GM12878 (cell line): ENCODE results near the gene MYO1E. TPM values are rescaled to one million over a fixed set of nuclear protein-coding genes. Genes with fewer than 3 reads are reported as not detected.

Source experiments
- ATAC-seq: fragments of 200-7000 bp; cut with Tn5 transposase; 3 replicates; pipeline ENCODE4 v1.9.1; 2020; ENCODE audit warnings: mild to moderate bottlenecking, moderate library complexity
- BruUV-seq: library from RNA; stranded (reverse); fragments of 400-500 nt; replicated peaks from 2 replicates; lab custom pipeline; 2021; lab: Mats Ljungman, UMichigan
- CTCF ChIA-PET: fragments of 300-600 bp; sonication (Branson Sonifier 250); formaldehyde crosslinking; extraction: SDS; loops from one replicate; lab custom pipeline; 2021; ENCODE audit warnings: inconsistent platforms; lab: Yijun Ruan, JAX
- POLR2A ChIA-PET: fragments of 350-600 bp; formaldehyde crosslinking; extraction: SDS; loops from one replicate; lab custom pipeline; 2021; ENCODE audit warnings: inconsistent platforms; lab: Charles Lee
- RAD21 ChIA-PET: fragments of 300-600 bp; sonication (Branson Sonifier 250); formaldehyde crosslinking; loops from one replicate; lab custom pipeline; 2023; ENCODE audit warnings: antibody characterized with exemption; ENCODE audit not compliant: unreplicated experiment; lab: Charles Lee
- SMC1A ChIA-PET: fragments of 300-600 bp; sonication (Branson Sonifier 250); formaldehyde crosslinking; loops from one replicate; lab custom pipeline; 2023; ENCODE audit not compliant: unreplicated experiment, uncharacterized antibody; lab: Charles Lee
- DNase-seq: peaks from one replicate; pipeline ENCODE4 v3.0.0-alpha.2; 2011; ENCODE audit warnings: low read depth, low spot score
- FAIRE-seq: peaks from 3 replicates; lab custom pipeline; 2011; peaks lifted over from hg19 to GRCh38; lab: Jason Lieb, UNC
- H2AFZ ChIP-seq: 2 replicates; pipeline ENCODE4 v1.6.0; 2011; ENCODE audit warnings: low read depth, low read length, control low read depth; ENCODE audit not compliant: control insufficient read depth
- H3K27ac ChIP-seq: 2 replicates; pipeline ENCODE4 v1.5.1; 2011; ENCODE audit warnings: control low read depth; ENCODE audit not compliant: control insufficient read depth, insufficient read depth
- H3K27me3 ChIP-seq, 2 experiments: replicated peaks in 1 of 2; 2 replicates each; pipeline versions ENCODE4 v1.6.0 to v1.6.1; 2011; ENCODE audit warnings: low read length in 1 of 2; ENCODE audit not compliant: control insufficient read depth in 2 of 2, insufficient read depth in 2 of 2
- H3K36me3 ChIP-seq, 2 experiments: 2 replicates each; pipeline ENCODE4 v1.5.1; 2011; ENCODE audit warnings: low read length in 1 of 2; ENCODE audit not compliant: control insufficient read depth in 2 of 2, insufficient read depth in 2 of 2
- H3K4me1 ChIP-seq: 2 replicates; pipeline ENCODE4 v1.6.1; 2011; ENCODE audit warnings: mild to moderate bottlenecking, low read length, moderate library complexity, mixed read lengths; ENCODE audit not compliant: control insufficient read depth, insufficient read depth
- H3K4me2 ChIP-seq: 2 replicates; pipeline ENCODE4 v1.6.0; 2011; ENCODE audit warnings: control low read depth; ENCODE audit not compliant: control insufficient read depth, insufficient read depth
- H3K4me3 ChIP-seq: fragments of 200-600 bp; sonication (generic); 2 replicates; pipeline ENCODE4 v1.5.1; 2016
- H3K79me2 ChIP-seq: 2 replicates; pipeline ENCODE4 v1.6.0; 2011; ENCODE audit warnings: low read length; ENCODE audit not compliant: control insufficient read depth, insufficient read depth
- H3K9ac ChIP-seq: 2 replicates; pipeline ENCODE4 v1.8.0; 2011; ENCODE audit warnings: low read length, control low read depth, mixed read lengths; ENCODE audit not compliant: control insufficient read depth, insufficient read depth
- H3K9me3 ChIP-seq: replicated peaks from 3 replicates; pipeline ENCODE4 v1.5.1; 2011; ENCODE audit warnings: mild to moderate bottlenecking, low read length; ENCODE audit not compliant: control insufficient read depth, insufficient read depth
- H4K20me1 ChIP-seq: 2 replicates; pipeline ENCODE4 v1.6.0; 2011; ENCODE audit not compliant: control insufficient read depth, insufficient read depth
- ESRRA ChIP-seq: IDR thresholded peaks from 2 replicates; pipeline ENCODE4 v1.6.1; 2012; ENCODE audit warnings: mild to moderate bottlenecking, low read length, improper control_type of control experiment
- RAD21 ChIP-seq: IDR thresholded peaks from 2 replicates; pipeline ENCODE4 v1.6.1; 2011; ENCODE audit warnings: mild to moderate bottlenecking, low read depth, low read length, moderate library complexity; ENCODE audit not compliant: insufficient read depth
- WGBS: methylation state at CpG from one replicate; pipeline ENCODE4 v1.1.6; 2016; ENCODE audit warnings: low lambda C conversion rate; ENCODE audit not compliant: insufficient replicate concordance, insufficient coverage; ENCODE audit errors: missing lambda C conversion rate; 5-methylcytosine and 5-hydroxymethylcytosine counted together
- in situ Hi-C: fragments of 300-500 bp; cut with MboI; formaldehyde crosslinking; loops from 9 replicates; pipeline ENCODE4 v1.14.3; 2018; ENCODE audit warnings: mixed read lengths
- intact Hi-C: fragments of 100-400 bp; cut with micrococcal nuclease; formaldehyde crosslinking; loops from one replicate; pipeline ENCODE4 v1.14.2; 2022; ENCODE audit not compliant: unreplicated experiment
- polyA plus RNA-seq, 11 experiments: library from polyadenylated mRNA; depleted of rRNA in 4 of 11; unstranded in 6 of 11; stranded (reverse) in 5 of 11; fragments of >200 nt; fragmentation: Nextera tagmentation in 4 of 11; fragmentation: Illumina TruSeq in 1 of 11; extraction: Ambion mirVana in 4 of 11; extraction: Trizol in 1 of 11; gene quantifications; 1 replicate in 1 of 11; 2 replicates in 10 of 11; pipeline versions ENCODE4 v1.2.1 to v1.2.3, GENCODE V29; 2011 to 2016; ENCODE audit warnings: inconsistent platforms in 2 of 11, missing spikeins in 2 of 11, low read depth in 1 of 11
- total RNA-seq, 4 experiments: library from RNA; depleted of rRNA in 3 of 4; stranded (reverse); fragments of >200 nt in 3 of 4; fragmentation: Illumina TruSeq in 1 of 4; extraction: Trizol in 1 of 4; gene quantifications; 2 replicates each; pipeline versions ENCODE4 v1.2.1 to v1.2.3, GENCODE V29; 2013 to 2021
- TF ChIP-seq, protein P1 (sequence below), 3 experiments: IDR thresholded peaks in 2 of 3; conservative IDR thresholded peaks in 1 of 3; 2 replicates each; pipeline ENCODE4 v1.5.1; 2011; ENCODE audit warnings: low read depth in 3 of 3, low read length in 3 of 3, mild to moderate bottlenecking in 3 of 3, control low read depth in 2 of 3, moderate library complexity in 2 of 3, inconsistent platforms in 1 of 3, mixed read lengths in 1 of 3; ENCODE audit not compliant: control insufficient read depth in 2 of 3, insufficient read depth in 1 of 3; ENCODE audit errors: extremely low read depth in 1 of 3

Gene MYO1E
- total and polyA plus RNA-seq, 10 of the 15 experiments (the other 5 are each of a cell fraction or from before 2014, with no cell fraction given) = 10.3 to 266 (median 64.9) TPM

DNA sequence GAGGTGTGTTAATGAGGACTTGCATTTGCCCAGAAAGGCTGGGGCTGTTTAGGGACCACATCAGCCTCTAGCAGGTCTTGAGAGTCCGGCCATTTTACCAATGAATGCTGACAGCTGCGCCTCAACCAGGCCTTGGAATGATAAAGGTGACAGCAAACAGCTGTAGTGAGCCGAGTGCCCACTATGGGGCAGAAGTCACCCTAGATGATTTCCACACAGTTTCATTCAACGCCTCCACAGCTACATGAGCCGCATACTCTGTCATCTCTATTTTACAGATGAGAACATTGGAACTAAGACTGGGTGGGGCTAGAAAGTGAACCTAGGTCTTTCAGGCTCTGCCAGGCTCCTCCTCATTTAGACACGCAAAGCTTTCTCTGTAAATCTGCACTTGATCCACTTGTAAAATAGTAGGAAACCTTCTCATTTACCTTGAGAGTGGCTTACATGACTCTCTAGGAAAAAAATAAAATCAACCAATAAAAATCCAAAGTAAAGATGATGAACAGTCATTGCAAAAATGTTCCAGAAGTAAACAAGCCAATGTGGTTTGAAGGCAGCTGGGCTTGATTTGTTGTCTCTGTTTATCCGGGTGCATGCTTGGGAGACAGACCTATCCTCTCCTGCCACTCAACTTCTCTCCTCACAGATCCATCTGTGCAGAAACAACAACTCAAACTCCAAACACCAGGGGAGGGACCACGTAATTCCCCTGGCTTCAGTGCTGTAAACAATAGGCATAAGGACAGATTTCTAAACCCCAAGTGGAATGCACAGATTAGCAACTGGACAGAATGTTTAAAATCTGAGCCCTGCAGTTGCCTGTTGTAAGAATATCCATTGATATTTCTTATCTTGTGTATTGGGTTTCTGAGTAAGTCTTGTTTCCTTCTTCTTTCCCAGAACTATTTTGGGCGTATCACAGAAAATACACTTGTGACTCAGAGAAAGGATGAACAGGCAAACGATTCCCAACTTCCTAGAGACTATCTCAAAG is 197.5 kb downstream of the MYO1E start:
- Histone ChIP-seq H3K4me1 (no peaks in the 10 kb centered on the region; the same call in 1 of the 2 replicates), H3K4me3 (no peak overlapping the region), H4K20me1 (no peaks in the 10 kb centered on the region), H3K27me3 (no peaks in the 10 kb centered on the region), H3K79me2 (no peaks in the 10 kb centered on the region), H3K4me2 (no peak overlapping the region), H3K27ac (no peak overlapping the region), H3K9me3 (no peaks in the 10 kb centered on the region), H3K36me3 (peaks cover 22 to 39% of the 10 kb centered on the region in 2 experiments), H3K9ac (no peak overlapping the region), H2AFZ (no peak overlapping the region)
- ChIA-PET SMC1A (interaction anchor here (0.9 to 2.1 kb wide), 14 partner anchors 10 to 354 kb away, joined by 3 to 11 read pairs (median 4); no protein-coding TSS in a partner anchor), RAD21 (interaction anchor here (0.8 to 2.0 kb wide), 13 partner anchors 62 to 326 kb away, joined by 3 to 14 read pairs (median 4); no protein-coding TSS in a partner anchor), POLR2A (no interaction called here), CTCF (interaction anchor here (0.6 to 2.7 kb wide), 13 partner anchors 19 to 354 kb away, joined by 3 to 19 read pairs (median 4); no protein-coding TSS in a partner anchor)
- intact Hi-C loops = no loop called here
- ATAC-seq (peak; percentile 78), DNase-seq (no peak), FAIRE-seq (no peak)
- 48% methylated on average over 10 of the region's 10 CpGs for WGBS
- in situ Hi-C loops = no loop called here
- no TSS peak for BruUV-seq
- TF ChIP-seq, protein P1, sequence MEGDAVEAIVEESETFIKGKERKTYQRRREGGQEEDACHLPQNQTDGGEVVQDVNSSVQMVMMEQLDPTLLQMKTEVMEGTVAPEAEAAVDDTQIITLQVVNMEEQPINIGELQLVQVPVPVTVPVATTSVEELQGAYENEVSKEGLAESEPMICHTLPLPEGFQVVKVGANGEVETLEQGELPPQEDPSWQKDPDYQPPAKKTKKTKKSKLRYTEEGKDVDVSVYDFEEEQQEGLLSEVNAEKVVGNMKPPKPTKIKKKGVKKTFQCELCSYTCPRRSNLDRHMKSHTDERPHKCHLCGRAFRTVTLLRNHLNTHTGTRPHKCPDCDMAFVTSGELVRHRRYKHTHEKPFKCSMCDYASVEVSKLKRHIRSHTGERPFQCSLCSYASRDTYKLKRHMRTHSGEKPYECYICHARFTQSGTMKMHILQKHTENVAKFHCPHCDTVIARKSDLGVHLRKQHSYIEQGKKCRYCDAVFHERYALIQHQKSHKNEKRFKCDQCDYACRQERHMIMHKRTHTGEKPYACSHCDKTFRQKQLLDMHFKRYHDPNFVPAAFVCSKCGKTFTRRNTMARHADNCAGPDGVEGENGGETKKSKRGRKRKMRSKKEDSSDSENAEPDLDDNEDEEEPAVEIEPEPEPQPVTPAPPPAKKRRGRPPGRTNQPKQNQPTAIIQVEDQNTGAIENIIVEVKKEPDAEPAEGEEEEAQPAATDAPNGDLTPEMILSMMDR (IDR thresholded peaks at IDR 0.05 in 2 of 3, conservative IDR thresholded peaks at IDR 0.05 in 1 of 3; ENCODE audit: control insufficient read depth in 2 of 3, extremely low read depth in 1 of 3, insufficient read depth in 1 of 3, low read depth in 3 of 3, low read length in 3 of 3) = peak; percentile 28 to 36 (median 31); a peak in 3 of 6 replicates
- 0 out of 2 replicates have a peak, but pooled peaks have one; percentile 12 for TF ChIP-seq RAD21
- TF ChIP-seq ESRRA = no peak
